GM18909 (cell line): ENCODE data around the gene SNRPN.
"Not testable (repeated sequence)": the region's sequence is repeated elsewhere in the genome, so short reads cannot be mapped to it uniquely, and the experiment has no call there.

Experiments used
- ATAC-seq: cut with Tn5 transposase; IDR thresholded peaks from one replicate; pipeline ENCODE4 v1.9.1; 2021; ENCODE audit warnings: mild to moderate bottlenecking; ENCODE audit not compliant: unreplicated experiment, poor library complexity

The SNRPN gene

DNA sequence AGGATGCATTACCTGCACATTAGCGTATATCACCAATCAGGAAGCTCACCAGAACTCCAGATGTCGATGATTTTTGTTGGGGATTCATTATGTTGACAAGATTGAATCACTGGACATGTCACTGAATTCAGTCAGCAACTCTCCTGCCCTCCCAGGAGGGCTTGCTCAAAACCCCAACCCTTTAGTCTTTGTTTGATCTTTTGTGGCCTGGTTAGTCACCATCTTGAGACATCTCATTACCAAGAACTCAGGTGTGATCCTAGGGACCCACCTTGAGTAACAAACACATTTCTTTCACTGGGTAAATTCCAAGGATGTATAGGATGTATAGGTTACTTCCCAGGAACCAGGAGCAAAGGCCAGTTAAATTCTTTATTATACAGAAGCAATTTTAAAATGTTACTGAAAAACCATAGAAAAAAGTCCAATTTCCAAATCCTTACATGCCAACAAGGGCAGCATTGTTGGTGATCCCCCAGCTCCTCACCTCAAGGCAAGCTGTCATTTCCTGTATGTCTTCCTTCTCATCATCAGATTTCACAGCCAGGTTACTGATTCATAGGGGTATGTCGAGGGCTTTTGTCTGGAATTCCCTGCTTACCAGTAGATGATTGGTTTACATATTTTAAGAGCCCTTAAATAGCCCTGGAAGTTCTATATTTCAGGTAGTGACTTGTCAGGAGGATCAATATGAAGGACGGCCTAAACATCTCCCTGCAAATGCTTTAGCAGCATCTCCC, 11.7 kb downstream of the SNRPN start:
- ATAC-seq: no peak

DNA sequence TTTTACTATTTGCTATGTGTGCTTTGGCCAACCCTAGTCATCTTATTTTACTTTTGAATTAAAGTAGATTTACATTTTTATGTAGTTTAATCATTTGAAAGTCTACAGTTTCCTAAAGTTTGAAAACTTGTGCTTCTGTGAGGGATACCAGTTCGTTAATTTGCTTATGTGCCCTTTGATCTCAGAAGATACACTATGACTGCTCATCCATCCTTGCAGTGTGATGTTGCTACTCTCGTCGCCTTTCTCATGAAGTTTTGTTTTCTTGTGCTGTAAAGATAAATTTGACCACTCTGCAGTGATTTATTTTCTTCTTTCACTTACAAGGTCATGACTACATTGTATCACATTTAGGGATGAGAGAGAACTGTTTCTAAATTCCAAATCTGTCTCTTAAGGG, 16.3 kb downstream of the SNRPN start:
- ATAC-seq: no peak

DNA sequence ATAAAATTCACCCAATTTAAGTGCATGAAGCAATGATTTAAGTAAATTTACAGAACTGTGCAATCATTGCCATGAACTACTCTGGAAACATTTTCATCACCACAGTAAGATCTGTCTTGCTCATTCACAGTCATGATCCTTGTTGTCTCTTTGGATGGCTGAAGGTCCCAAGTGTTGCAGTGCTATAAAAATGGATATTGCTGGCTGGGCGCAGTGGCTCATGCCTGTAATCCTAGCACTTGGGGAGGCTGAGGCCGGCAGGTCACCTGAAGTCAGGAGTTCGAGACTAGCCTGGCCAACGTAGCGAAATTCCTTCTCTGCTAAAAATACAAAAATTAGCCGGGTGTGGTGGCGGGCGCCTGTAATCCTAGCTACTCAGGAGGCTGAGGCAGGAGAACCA, 17.0 kb downstream of the SNRPN start:
- ATAC-seq: no peak

DNA sequence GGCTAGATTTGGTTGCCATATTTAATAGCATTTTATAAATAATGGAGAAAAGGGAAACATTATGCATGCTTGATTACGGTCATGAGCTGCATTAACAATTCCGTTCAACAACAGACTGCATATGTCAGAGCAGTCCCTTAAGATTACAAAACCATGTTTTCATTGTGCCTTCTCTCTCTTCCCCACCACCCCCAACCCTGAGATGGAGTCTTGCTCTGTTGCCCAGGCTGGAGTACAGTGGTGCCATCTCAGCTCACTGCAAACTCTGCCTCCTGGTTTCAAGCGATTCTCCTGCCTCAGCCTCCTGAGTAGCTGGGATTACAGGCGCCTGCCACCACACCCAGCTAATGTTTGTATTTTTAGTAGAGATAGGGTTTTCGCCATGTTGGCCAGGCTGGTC, 17.9 kb downstream of the SNRPN start:
- ATAC-seq: not testable (repeated sequence)

DNA sequence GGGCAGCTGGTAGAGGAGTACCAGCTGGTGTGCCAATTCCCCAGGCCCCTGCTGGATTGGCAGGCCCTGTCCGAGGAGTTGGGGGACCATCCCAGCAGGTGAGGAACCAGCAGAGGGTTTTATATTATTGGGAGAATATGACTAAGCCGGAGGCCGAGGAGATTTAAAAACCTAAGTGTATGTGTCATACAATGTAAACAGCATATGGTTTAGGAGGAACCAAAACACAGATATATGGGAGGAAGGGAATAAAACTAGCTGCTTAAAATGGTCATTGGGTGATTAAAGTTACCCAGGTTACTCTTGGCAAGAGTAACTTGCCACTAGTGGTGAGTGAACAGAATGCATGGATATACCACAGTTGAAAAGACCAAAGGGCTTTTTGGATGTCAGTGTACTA, 22.1 kb downstream of the SNRPN start:
- ATAC-seq: no peak

DNA sequence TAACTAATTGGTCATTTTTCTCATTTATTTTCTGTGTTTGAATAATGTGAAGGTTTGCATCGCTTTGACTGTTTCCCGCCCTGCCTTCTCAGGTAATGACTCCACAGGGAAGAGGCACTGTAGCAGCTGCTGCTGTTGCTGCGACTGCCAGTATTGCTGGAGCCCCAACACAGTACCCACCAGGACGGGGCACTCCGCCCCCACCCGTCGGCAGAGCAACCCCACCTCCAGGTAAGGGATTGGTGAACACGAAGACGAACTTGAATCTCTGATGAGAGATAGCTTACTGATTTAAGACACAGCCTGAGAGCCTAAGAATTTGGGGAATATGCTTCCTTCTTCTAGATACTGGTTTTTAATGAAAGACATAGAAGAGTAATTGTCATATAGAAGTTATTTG, 22.9 kb downstream of the SNRPN start:
- no peak for ATAC-seq

DNA sequence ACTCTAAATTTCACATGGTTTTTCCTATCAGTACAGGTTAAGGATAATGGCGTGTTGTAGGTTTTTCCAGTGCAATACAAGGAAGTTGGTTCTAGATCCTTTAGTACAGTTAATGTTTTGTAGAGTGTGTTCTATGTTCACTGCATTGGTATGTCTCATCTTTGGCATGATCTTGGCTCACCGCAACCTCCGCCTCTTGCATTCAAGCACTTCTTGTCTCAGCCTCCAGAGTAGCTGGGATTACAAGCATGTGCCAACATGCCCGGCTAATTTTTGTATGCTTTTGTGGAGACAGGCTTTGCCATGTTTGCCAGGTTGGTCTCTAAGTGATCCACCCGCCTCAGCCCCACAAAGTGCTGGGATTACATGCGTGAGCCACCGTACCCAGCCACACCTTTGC, 30.4 kb downstream of the SNRPN start:
- ATAC-seq: no peak

DNA sequence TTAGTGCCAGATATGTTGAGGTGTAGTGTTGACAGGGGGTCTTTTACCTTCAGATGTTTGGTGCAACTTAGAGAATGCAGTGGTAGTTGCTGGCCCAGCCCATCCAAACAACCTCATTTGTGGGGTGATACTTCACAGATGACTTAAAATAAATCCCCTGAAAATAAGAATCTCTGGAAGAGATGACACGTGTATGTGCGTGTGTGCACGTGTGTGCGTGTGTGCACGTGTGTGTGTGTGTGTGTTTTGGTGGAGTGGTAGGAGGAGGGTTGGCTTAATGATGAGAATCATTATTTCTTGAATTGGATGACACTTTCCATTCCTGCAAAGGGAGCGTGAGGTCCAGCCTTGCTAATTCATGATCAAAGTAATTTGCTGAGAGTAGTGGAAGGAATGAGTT, 31.9 kb downstream of the SNRPN start:
- ATAC-seq: no peak

DNA sequence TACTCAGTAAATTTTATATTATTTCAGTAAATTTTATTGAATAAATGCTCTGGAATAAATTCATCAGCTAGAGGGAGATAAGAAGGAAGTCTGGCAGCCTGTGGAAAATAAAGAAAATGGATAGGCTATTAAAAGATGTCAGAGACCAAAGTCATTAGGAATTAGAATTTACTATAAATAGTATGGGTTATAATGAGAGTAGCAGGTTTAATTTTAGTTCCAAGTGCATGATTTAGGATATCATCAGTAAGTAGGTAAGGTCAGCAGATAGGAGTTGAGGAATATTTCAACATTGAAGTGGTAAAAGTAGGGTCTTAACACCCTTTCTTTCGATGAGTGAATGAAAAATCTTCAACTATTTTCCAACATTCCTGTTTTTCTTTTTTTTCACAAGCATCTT, 64.6 kb downstream of the SNRPN start:
- no peak for ATAC-seq

DNA sequence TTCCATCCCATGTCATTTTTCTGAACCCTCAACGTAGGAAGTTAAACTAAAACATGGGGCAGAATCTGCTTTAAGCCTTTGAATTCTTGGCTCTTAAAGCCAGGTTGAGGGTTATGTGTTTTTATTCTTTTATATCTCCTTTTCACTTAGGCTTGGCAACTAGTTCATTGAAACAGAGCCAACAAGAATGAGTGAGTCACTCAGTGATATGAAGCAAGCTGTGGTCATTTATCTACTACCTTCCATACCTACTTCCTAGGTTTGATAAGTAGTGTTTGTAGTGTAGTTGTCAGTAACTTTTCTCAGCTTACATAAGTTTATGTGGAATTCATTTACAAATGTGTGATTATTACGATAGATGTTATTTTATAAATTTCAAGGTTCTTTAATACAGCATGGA, 67.4 kb downstream of the SNRPN start:
- no peak for ATAC-seq
